GM15510 (cell line): ENCODE results near the gene SLMAP.

Experiments
- POLR2A ChIP-seq: IDR thresholded peaks from 3 replicates; pipeline ENCODE4 v1.6.1; 2011; ENCODE audit warnings: borderline replicate concordance; ENCODE audit not compliant: insufficient read length; ENCODE audit errors: extremely low read depth

SLMAP gene

DNA sequence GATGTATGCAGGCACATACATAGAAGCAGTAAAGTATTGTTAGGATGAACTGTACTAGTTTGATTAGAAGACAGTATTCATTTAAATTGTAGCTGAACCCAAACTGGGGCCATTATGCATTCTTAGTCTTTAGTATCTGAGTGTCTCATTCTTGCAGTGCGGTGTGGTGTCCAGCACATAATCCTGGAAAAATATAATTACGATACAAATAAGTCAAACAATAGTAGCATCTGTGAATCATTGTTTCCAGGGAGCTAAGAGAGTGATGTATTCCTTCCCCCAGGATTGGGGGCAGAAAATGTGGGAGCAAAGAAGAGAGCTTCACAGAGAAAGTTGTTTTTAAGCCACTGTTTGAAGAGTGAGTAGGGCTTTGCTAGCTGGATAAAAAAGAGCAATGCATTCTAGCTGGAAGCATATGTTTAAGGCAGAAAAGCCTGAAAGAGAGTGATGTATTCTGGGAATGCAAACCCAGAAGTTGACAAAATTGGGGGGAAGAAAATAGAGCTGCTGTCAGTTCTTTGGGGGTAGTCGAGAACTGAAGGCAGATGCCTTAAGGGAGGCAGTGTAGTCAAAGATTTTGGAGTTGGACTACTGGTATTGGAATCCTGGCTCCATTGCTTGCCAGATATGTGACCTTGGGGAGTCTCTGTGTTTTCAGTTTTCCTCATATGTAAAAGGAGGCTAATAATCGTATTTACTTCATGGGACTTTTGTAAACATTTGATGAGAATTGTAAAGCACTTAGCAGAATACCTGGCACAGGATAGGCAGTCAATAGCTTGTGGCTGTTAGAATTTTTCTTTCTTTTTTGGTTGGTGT is 14.1 kb downstream of the SLMAP start:
- no peak for TF ChIP-seq POLR2A

DNA sequence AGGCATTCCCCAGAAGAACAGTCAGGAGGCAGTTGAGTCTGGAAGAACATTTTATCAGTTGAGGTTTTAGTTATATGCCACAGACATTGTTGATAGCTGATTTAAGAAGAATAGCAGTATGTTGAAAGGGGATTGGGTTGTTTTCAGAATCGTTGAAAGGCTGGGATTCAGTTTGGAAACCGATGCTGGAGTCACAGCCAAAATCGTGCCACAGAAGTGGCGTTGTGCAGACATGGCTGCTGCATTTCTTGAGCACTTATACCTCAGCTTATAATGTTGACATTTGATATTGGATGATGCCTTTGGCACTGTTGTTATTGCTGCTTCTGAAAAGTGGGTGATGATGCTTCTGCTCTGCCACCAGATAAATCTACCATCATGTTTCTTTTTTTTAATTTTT is 16.1 kb downstream of the SLMAP start:
- TF ChIP-seq POLR2A = no peak

DNA sequence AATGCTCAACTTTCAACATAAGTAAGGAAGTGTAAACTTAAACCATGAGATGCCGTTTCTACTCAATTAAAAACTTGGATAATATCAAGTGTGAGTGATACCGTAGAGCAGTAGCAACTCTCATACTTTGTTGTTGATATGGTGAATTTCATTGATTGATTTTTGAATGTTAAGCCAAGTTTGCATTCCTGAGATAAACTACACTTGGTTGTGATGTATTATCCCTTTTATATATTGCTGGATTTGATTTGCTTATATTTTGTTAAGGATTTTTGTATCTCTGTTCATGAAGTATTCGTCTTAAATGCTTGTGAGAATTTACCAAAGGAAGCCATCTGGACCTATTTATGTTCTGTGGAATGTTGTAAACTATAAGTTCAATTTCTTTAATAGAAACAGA is 21.7 kb downstream of the SLMAP start:
- TF ChIP-seq POLR2A = no peak

DNA sequence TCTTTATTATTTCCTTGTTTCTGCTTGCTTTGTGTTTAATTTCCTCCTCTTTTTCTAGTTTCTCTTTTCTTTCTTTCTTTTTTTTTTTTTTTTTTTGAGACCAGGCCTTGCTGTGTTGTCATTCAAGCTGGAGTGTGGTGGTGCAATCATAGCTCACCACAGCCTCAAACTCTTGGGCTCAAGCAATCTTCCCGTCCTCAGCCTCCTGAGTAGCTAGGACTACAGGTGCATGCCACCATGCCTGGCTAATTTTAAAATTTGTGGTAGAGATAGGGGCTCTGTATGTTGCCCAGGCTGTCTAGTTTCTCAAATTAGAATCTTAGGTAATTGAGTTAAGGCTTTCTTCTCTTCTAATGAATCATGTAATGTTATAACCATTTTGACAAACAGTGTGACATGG is 22.4 kb downstream of the SLMAP start:
- no peak for TF ChIP-seq POLR2A

DNA sequence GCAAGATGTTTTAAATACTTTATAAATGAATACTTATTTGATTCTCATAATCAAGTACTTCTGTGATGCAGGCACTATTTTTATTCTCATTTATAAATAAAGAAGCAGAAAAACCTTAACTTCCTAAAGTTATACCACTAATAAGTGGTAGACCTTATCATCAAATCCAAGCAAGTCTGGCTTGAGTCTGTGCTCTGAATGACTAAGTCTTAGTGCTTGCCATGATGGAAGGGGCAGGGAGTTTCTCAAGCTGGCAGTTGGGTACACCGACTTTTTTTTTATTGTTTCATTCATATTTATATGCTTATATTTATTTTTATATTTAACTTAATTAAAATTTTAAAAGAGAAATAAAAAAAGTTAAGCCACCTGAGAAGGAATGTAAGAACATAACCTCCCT is 23.6 kb downstream of the SLMAP start:
- no peak for TF ChIP-seq POLR2A

DNA sequence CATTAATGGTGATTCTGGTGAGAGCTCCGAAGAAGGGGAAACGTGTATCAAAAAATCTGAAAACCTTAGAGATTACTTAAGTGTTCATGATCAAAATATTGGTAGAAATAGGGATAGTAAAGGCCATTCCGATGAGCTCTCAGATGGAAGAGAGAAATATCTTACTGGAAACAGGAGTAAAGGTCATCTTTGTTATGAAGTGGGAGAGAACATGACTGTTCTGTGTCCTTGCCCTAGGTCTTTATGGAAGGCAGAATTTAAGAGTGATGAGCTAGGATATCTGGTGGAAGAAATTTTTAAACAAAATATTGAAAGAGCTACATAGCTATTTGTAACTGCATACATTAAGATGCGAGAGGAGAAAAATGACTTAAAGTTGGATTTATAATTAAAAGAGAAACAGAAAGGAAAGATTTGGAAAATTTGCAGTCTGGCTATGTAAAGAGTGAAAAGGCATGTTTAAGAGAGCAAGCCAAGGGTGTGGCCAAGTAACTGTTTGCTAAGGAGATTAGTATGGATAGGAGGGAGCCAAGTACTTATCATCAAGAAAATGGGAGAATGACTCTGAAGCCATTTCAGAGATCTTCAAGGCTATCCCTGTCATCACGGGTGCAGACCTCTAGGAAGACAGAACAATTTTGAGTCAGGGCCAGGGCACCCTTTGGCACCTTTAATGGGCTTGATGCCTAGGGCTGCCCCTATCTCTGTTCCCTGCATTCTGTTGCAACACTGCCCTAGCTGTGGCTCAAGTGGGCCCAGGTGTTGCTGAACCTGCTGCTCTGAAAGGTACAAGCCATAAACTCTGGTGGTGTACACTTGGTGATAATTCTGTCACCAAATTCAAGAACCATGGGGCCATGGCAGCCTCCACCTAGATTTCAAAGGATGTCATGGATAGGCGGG is 27.3 kb downstream of the SLMAP start:
- no peak for TF ChIP-seq POLR2A

DNA sequence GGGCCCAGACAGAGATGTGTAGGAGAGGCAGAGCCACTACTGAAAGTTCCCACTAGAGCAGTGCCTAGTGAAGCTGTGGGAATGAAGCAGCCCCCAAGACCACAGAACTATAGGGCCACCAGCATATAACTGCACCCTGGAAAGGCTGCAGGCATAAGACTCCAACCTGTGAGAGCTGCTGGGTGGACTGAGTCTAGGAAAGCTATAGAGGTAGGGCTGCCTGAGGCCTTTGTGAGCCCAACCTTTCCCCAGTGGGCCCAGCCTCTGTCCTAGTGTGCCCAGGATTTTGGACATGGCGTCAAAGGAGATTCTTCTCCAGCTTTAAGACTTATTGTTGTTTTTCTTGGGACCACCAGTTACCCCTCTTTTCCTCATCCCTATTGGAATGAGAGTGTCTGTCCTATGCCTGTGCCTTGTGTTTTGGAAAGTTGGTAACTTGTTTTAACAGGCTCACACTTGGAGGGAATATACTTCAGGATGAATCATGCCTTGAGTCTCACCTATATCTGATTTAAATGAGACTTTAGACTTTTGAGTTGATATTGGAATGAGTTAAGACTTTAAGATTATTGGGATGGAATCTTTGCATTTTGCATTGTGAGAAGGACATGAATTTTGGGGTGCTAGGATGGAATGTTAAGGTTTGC is 28.1 kb downstream of the SLMAP start:
- TF ChIP-seq POLR2A = no peak

DNA sequence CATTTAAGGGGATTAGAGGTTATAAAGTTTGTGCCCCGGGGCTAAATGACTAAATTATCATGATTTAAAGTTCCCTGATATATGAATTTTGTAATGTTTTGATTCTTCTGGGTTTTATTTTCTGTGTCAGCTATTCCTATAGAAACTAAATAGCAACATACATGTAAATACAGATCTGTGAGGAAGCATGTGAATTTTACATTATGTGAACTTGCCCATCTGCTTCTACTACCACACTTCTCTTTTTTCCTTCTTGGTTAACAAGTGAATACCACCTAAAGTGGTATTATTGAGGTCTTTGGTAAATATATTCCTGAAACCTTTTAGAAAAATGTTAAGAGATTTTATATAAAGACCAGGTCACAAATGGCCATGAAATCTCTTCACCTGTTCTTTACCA is 29.3 kb downstream of the SLMAP start:
- no peak for TF ChIP-seq POLR2A

DNA sequence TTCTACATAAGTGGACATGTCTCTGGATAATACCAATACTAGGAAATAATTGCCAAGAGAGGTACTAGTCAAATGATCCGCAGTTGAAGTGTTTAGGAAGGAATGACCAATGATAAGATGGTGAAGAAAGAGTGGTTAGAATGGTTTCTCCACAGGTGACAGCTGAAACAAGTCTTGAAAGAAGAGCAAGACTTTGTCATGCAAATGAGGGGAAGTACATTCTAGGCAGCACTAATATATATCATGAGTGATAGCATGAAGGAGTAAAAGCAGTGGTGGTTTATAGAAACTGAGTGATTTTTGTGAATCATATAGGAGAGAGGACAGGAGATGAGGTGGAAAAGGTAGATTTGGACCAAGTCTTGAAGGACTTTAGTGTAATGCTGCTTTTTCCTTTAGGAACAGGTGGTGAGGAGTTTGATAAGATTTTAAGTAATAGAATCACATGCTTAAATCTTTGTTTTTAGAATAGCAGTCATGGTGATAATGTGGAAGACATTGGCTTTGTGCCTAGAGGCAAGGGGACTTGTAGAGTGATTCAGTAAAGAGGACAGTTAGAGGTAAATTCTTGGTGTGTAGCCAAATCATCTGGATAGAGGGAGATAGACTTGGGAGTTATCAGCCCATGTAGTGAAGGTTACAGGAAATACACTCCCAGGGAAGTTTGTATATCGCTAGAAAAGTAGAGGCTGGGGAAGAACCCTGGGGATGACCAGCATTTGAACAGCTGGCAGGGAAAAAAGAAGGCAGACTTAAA is 31.9 kb downstream of the SLMAP start:
- TF ChIP-seq POLR2A = no peak

DNA sequence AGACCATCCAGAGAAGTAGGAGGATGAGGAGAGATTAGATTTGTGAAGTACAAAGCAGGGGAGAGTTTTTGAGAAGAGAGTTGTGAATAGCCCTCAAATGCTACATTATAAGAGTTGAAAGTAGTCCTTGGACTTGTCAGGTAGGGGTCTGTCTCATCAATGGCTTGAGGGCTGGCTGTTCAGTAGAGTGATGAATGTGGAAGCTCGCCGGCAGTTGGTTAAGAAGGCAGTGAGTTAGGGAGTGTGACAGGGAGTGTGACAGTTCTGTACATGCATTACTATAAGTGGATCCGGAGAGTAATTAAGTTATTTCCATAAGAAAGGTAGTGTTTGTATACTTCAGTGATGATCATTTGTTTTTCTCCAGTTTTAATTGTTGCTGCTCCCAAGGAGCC is 32.5 kb downstream of the SLMAP start:
- no peak for TF ChIP-seq POLR2A

DNA sequence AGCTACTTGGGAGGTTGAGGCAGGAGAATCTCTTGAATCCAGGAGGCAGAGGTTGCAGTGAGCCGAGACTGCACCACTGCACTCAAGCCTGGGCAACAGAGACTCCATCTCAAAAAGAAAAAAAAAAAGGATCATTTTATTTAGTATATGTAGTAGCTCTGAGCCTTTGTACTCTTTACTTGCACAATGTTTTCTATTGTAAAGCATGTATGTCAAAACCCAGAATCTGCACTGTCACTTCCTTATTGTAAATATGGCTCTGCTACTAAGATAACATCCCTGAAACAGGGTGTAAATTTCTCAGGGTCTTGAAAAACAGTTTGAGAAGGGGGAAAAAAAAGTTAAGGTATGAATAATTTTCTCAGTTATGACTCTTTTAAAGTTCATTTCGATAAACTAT is 35.1 kb downstream of the SLMAP start:
- TF ChIP-seq POLR2A = no peak

DNA sequence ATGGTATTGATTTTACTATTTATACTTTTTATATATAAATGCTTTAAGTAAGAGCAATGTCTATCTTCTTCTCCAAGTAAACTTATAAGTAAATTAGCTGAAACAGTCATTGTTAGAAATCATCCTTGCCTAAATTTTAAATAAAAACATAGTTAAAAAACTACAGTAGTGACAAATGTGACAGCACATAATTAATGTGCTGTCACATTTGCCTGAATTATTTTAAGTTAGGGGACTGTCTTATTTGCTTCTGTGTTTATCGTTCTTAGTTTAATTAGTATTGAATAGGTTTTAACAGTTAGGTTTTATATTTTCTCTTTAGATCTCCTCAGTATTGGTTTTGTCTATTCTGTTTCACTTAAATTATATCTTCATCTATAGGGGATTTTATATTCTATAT is 36.1 kb downstream of the SLMAP start:
- TF ChIP-seq POLR2A = no peak

DNA sequence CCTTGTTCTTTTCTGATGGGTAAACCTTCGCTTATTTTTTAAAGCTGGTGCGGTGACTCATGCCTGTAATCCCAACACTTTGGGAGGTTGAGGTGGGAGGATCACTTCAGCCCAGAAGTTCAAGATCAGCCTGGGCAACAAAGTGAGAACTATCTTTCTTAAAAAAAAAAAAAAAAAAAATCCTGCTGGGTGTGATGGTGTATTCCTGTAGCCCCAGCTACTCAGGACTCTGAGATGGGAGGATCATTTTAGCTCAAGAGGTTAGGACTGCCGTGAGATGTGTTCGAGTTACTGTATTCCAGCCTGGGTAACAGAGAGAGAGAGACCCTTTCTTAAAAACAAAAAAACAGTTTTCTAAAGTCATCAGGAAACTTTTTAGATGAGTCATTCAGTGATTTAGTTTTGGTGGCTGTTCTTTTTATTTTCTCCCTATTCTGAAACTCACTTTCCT is 37.7 kb downstream of the SLMAP start:
- TF ChIP-seq POLR2A = no peak

DNA sequence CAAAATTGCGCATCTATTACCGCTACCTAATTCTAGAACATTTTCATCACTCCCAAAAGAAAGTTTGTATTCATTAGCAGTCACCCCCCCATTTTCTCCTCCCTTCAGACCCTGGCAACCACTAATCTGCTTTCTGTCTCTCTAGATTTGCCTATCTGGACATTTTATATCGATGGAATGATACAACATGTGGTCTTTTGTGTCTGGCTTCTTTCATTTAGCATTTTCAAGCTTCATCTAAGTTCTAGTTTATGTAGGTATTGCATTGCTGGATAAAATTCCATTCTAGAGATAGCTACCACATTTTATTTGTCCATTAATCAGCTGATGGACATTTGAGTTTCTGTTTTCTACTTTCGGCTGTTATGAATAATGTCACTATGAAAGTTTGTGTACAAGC is 38.4 kb downstream of the SLMAP start:
- TF ChIP-seq POLR2A = no peak
